Smooth muscle cell (in vitro differentiated cells): ENCODE measurements around the gene RAP1A. TPM values are rescaled to one million over a fixed set of nuclear protein-coding genes. Genes with fewer than 3 reads are reported as not detected.
A peak's percentile ranks its signal among the peaks of the same experiment; 100 is the strongest.
"Not testable (repeated sequence)": the region's sequence is repeated elsewhere in the genome, so short reads cannot be mapped to it uniquely, and the experiment has no call there.

Source experiments
- DNase-seq: peaks from one replicate; lab custom pipeline; 2025; ENCODE audit not compliant: unreplicated experiment; lab: John Stamatoyannopoulos, UW
- H2AFZ ChIP-seq: fragments of 200-600 bp; sonication (generic); 2 replicates; pipeline ENCODE4 v1.6.0; 2016; ENCODE audit warnings: antibody characterized with exemption, low read depth, mild to moderate bottlenecking
- H3F3A ChIP-seq: fragments of 200-600 bp; sonication (generic); 2 replicates; pipeline ENCODE4 v1.6.0; 2017; ENCODE audit warnings: antibody characterized with exemption, low read depth
- H3K27ac ChIP-seq: fragments of 200-600 bp; sonication (generic); 2 replicates; pipeline ENCODE4 v1.5.1; 2016; ENCODE audit warnings: low read depth, mild to moderate bottlenecking
- H3K27me3 ChIP-seq: fragments of 200-600 bp; sonication (generic); 2 replicates; pipeline ENCODE4 v1.6.1; 2016; ENCODE audit warnings: low read depth, mild to moderate bottlenecking
- H3K36me3 ChIP-seq: fragments of 200-600 bp; sonication (generic); 2 replicates; pipeline ENCODE4 v1.5.1; 2016; ENCODE audit warnings: low read depth
- H3K4me1 ChIP-seq: fragments of 200-600 bp; sonication (generic); 2 replicates; pipeline ENCODE4 v1.5.1; 2016; ENCODE audit warnings: low read depth
- H3K4me2 ChIP-seq: fragments of 200-600 bp; sonication (generic); 2 replicates; pipeline ENCODE4 v1.6.0; 2016; ENCODE audit warnings: mild to moderate bottlenecking
- H3K4me3 ChIP-seq: fragments of 200-600 bp; sonication (generic); 2 replicates; pipeline ENCODE4 v1.5.1; 2016; ENCODE audit warnings: mild to moderate bottlenecking
- H3K79me2 ChIP-seq: fragments of 200-600 bp; sonication (generic); 2 replicates; pipeline ENCODE4 v1.6.0; 2016; ENCODE audit warnings: low read depth, mild to moderate bottlenecking
- H3K9ac ChIP-seq: fragments of 200-600 bp; sonication (generic); 2 replicates; pipeline ENCODE4 v1.6.0; 2016; ENCODE audit warnings: low read depth
- H3K9me3 ChIP-seq: fragments of 200-600 bp; sonication (generic); replicated peaks from 2 replicates; pipeline ENCODE4 v1.5.1; 2016; ENCODE audit warnings: low read depth
- H4K20me1 ChIP-seq: fragments of 200-600 bp; sonication (generic); 2 replicates; pipeline ENCODE4 v1.6.0; 2016; ENCODE audit warnings: low read depth
- CTCF ChIP-seq: fragments of 200-600 bp; sonication (generic); IDR thresholded peaks from 2 replicates; pipeline ENCODE4 v1.5.1; 2017; ENCODE audit warnings: borderline replicate concordance, mild to moderate bottlenecking, antibody characterized with exemption; ENCODE audit not compliant: insufficient read depth, poor library complexity, severe bottlenecking
- WGBS: methylation state at CpG from one replicate; pipeline ENCODE4 v1.1.7; 2016; ENCODE audit warnings: low lambda C conversion rate; 5-methylcytosine and 5-hydroxymethylcytosine counted together
- polyA plus RNA-seq: library from polyadenylated mRNA; unstranded; fragments of >200 nt; fragmentation: Nextera tagmentation; extraction: Ambion mirVana; gene quantifications from 2 replicates; pipeline ENCODE4 v1.2.1, GENCODE V29; 2016
- total RNA-seq: library from RNA; depleted of rRNA; stranded (reverse); fragments of >200 nt; gene quantifications from 2 replicates; pipeline ENCODE4 v1.2.3, GENCODE V29; 2014

RAP1A gene
- total and polyA plus RNA-seq, 2 experiments from 2014 or later = 36.8 to 64.9 TPM

GRCh38 chr1:111605576-111605975 is 14.0 kb upstream of the RAP1A start:
- Histone ChIP-seq H3K27me3 (no peaks in the 10 kb centered on the region), H3K27ac (peak overlapping the region; percentile 59), H3K9ac (no peak overlapping the region), H3K36me3 (no peaks in the 10 kb centered on the region), H3F3A (no peaks in the 10 kb centered on the region), H2AFZ (no peak overlapping the region), H3K4me2 (peak overlapping the region; percentile 14), H3K4me3 (no peak overlapping the region), H3K4me1 (peaks cover 6% of the 10 kb centered on the region), H4K20me1 (no peaks in the 10 kb centered on the region), H3K9me3 (no peaks in the 10 kb centered on the region), H3K79me2 (no peaks in the 10 kb centered on the region)
- no peak for DNase-seq
- TF ChIP-seq CTCF = no peak

- H3K9ac ChIP-seq, H3K27me3 ChIP-seq, H3K79me2 ChIP-seq, H3F3A ChIP-seq, H4K20me1 ChIP-seq, H3K4me1 ChIP-seq, H3K9me3 ChIP-seq, H2AFZ ChIP-seq, H3K4me2 ChIP-seq, H3K27ac ChIP-seq, H3K4me3 ChIP-seq, H3K36me3 ChIP-seq, DNase-seq: not testable (repeated sequence)
- WGBS = 76% methylated on average over 6 of the region's 8 CpGs
Measured at GRCh38 chr1:111606457-111607215, 13.0 kb upstream of the RAP1A start.

GRCh38 chr1:111608528-111608927 is 11.1 kb upstream of the RAP1A start:
- 97% methylated on average over 21 of the region's 24 CpGs for WGBS

GRCh38 chr1:111611986-111612385 is 7.6 kb upstream of the RAP1A start:
- WGBS = 94% methylated on average over 2 of the region's 2 CpGs

More at GRCh38 chr1:111608528-111608927, 11.1 kb upstream of the RAP1A start:
- H3K4me1 ChIP-seq, H3K4me3 ChIP-seq, H4K20me1 ChIP-seq, H3K27me3 ChIP-seq, H3K27ac ChIP-seq, H2AFZ ChIP-seq, H3K36me3 ChIP-seq, H3K79me2 ChIP-seq, H3K4me2 ChIP-seq, H3K9ac ChIP-seq, H3F3A ChIP-seq, H3K9me3 ChIP-seq, DNase-seq: not testable (repeated sequence)

More at GRCh38 chr1:111611986-111612385, 7.6 kb upstream of the RAP1A start:
- Histone ChIP-seq H3K4me3 (no peak overlapping the region), H3K9me3 (no peaks in the 10 kb centered on the region), H3K79me2 (no peaks in the 10 kb centered on the region), H3K27me3 (no peaks in the 10 kb centered on the region), H3K9ac (no peak overlapping the region), H3K4me2 (no peak overlapping the region), H3F3A (no peaks in the 10 kb centered on the region), H2AFZ (no peak overlapping the region), H4K20me1 (no peaks in the 10 kb centered on the region), H3K36me3 (no peaks in the 10 kb centered on the region), H3K4me1 (no peaks in the 10 kb centered on the region), H3K27ac (no peak overlapping the region)
- TF ChIP-seq CTCF = no peak
- DNase-seq = no peak
